AG09319 (cell line): ENCODE data around the gene MARCHF3.

ENCODE experiments used
- DNase-seq: peaks from one replicate; pipeline ENCODE4 v3.0.0-alpha.2; 2010; ENCODE audit warnings: low read depth; ENCODE audit errors: extremely low read depth
- CTCF ChIP-seq: IDR thresholded peaks from 2 replicates; pipeline ENCODE4 v1.5.1; 2011; ENCODE audit warnings: low read depth, mild to moderate bottlenecking, inconsistent platforms, low read length, moderate library complexity

MARCHF3 gene

GRCh38 chr5:126818736-126819135, 211.6 kb downstream of the MARCHF3 start:
- TF ChIP-seq CTCF = no peak

More at GRCh38 chr5:126818736-126819135, 211.6 kb downstream of the MARCHF3 start:
- DNase-seq = no peak
